ENCODE results near the gene RPS6KA3. TPM values are rescaled to one million over a fixed set of nuclear protein-coding genes. Genes with fewer than 3 reads are reported as not detected.

The RPS6KA3 gene
- total and polyA plus RNA-seq, 2 of the 8 experiments (the other 6 are each of a cell fraction or from before 2014, with no cell fraction given), result 7.1 to 13.0 TPM

DNA sequence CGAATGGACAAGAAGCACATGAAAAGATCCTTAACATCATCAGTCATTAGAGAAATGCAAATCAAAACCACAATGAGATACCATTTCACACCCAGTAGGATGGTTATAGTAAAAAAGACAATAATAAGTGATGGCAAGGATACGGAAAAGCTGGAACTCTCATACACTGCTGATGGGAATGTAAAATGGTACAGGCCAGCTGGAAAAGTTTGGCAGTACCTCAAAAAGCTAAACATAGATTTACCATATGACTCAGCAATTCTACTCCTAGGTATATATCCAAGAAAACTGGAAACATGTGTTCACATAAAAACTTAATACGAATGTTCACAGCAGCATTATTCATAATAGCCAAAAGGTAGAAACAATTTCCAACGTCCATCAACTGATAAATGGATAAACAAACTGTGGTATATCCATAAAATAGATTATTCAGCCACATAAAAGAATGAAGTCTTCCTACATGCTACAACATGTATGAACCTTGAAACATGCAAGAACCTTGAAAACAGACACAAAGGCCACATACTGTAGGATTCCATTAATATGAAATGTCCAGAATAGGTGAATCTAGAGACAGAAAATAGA lies 11.9 kb downstream of the RPS6KA3 start (continued):
- TF ChIP-seq YY1 (IDR thresholded peaks at IDR 0.05; ENCODE audit: low read depth, low read length), result no peak
- TF ChIP-seq, protein P1, sequence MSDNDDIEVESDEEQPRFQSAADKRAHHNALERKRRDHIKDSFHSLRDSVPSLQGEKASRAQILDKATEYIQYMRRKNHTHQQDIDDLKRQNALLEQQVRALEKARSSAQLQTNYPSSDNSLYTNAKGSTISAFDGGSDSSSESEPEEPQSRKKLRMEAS (IDR thresholded peaks at IDR 0.05), result no peak
- TF ChIP-seq, protein P2, sequence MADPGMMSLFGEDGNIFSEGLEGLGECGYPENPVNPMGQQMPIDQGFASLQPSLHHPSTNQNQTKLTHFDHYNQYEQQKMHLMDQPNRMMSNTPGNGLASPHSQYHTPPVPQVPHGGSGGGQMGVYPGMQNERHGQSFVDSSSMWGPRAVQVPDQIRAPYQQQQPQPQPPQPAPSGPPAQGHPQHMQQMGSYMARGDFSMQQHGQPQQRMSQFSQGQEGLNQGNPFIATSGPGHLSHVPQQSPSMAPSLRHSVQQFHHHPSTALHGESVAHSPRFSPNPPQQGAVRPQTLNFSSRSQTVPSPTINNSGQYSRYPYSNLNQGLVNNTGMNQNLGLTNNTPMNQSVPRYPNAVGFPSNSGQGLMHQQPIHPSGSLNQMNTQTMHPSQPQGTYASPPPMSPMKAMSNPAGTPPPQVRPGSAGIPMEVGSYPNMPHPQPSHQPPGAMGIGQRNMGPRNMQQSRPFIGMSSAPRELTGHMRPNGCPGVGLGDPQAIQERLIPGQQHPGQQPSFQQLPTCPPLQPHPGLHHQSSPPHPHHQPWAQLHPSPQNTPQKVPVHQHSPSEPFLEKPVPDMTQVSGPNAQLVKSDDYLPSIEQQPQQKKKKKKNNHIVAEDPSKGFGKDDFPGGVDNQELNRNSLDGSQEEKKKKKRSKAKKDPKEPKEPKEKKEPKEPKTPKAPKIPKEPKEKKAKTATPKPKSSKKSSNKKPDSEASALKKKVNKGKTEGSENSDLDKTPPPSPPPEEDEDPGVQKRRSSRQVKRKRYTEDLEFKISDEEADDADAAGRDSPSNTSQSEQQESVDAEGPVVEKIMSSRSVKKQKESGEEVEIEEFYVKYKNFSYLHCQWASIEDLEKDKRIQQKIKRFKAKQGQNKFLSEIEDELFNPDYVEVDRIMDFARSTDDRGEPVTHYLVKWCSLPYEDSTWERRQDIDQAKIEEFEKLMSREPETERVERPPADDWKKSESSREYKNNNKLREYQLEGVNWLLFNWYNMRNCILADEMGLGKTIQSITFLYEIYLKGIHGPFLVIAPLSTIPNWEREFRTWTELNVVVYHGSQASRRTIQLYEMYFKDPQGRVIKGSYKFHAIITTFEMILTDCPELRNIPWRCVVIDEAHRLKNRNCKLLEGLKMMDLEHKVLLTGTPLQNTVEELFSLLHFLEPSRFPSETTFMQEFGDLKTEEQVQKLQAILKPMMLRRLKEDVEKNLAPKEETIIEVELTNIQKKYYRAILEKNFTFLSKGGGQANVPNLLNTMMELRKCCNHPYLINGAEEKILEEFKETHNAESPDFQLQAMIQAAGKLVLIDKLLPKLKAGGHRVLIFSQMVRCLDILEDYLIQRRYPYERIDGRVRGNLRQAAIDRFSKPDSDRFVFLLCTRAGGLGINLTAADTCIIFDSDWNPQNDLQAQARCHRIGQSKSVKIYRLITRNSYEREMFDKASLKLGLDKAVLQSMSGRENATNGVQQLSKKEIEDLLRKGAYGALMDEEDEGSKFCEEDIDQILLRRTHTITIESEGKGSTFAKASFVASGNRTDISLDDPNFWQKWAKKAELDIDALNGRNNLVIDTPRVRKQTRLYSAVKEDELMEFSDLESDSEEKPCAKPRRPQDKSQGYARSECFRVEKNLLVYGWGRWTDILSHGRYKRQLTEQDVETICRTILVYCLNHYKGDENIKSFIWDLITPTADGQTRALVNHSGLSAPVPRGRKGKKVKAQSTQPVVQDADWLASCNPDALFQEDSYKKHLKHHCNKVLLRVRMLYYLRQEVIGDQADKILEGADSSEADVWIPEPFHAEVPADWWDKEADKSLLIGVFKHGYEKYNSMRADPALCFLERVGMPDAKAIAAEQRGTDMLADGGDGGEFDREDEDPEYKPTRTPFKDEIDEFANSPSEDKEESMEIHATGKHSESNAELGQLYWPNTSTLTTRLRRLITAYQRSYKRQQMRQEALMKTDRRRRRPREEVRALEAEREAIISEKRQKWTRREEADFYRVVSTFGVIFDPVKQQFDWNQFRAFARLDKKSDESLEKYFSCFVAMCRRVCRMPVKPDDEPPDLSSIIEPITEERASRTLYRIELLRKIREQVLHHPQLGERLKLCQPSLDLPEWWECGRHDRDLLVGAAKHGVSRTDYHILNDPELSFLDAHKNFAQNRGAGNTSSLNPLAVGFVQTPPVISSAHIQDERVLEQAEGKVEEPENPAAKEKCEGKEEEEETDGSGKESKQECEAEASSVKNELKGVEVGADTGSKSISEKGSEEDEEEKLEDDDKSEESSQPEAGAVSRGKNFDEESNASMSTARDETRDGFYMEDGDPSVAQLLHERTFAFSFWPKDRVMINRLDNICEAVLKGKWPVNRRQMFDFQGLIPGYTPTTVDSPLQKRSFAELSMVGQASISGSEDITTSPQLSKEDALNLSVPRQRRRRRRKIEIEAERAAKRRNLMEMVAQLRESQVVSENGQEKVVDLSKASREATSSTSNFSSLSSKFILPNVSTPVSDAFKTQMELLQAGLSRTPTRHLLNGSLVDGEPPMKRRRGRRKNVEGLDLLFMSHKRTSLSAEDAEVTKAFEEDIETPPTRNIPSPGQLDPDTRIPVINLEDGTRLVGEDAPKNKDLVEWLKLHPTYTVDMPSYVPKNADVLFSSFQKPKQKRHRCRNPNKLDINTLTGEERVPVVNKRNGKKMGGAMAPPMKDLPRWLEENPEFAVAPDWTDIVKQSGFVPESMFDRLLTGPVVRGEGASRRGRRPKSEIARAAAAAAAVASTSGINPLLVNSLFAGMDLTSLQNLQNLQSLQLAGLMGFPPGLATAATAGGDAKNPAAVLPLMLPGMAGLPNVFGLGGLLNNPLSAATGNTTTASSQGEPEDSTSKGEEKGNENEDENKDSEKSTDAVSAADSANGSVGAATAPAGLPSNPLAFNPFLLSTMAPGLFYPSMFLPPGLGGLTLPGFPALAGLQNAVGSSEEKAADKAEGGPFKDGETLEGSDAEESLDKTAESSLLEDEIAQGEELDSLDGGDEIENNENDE (IDR thresholded peaks at IDR 0.05; ENCODE audit: insufficient replicate concordance, low read length), result no peak
